DND-41 (cell line): ENCODE results near the gene EXOC4.

Source experiments
- ATAC-seq: fragments of 200-7000 bp; cut with Tn5 transposase; 3 replicates; pipeline ENCODE4 v1.9.1; 2021; ENCODE audit warnings: low read depth; ENCODE audit not compliant: insufficient read depth
- DNase-seq: peaks from one replicate; pipeline ENCODE4 v3.0.0-alpha.2; 2020
- H2AFZ ChIP-seq: 2 replicates; pipeline ENCODE4 v1.6.0; 2012; ENCODE audit warnings: low read depth, low read length
- H3K27ac ChIP-seq: 2 replicates; pipeline ENCODE4 v1.5.1; 2012; ENCODE audit warnings: low read length, inconsistent platforms
- H3K27me3 ChIP-seq: fragments of 200-600 bp; sonication (generic); 2 replicates; pipeline ENCODE4 v1.6.0; 2012; ENCODE audit warnings: low read length, mild to moderate bottlenecking, inconsistent platforms; ENCODE audit not compliant: insufficient read depth, poor library complexity
- H3K36me3 ChIP-seq: 2 replicates; pipeline ENCODE4 v1.5.1; 2012; ENCODE audit warnings: low read length, inconsistent platforms; ENCODE audit not compliant: insufficient read depth
- H3K4me1 ChIP-seq: 2 replicates; pipeline ENCODE4 v1.5.1; 2012; ENCODE audit warnings: mild to moderate bottlenecking, low read length; ENCODE audit not compliant: insufficient read depth
- H3K4me2 ChIP-seq: 2 replicates; pipeline ENCODE4 v1.6.0; 2012; ENCODE audit warnings: mild to moderate bottlenecking, moderate library complexity, low read length, inconsistent platforms; ENCODE audit not compliant: insufficient read depth
- H3K4me3 ChIP-seq, 2 experiments: fragments of 200-600 bp in 1 of 2; shearing (Covaris generic) in 1 of 2; 2 replicates each; pipeline ENCODE4 v1.5.1; 2012 to 2016; ENCODE audit warnings: inconsistent platforms in 2 of 2, low read length in 2 of 2, mild to moderate bottlenecking in 2 of 2, low read depth in 1 of 2, moderate library complexity in 1 of 2
- H3K79me2 ChIP-seq: 2 replicates; pipeline ENCODE4 v1.6.0; 2012; ENCODE audit warnings: low read length, inconsistent platforms; ENCODE audit not compliant: insufficient read depth
- H3K9ac ChIP-seq: 2 replicates; pipeline ENCODE4 v1.6.0; 2012; ENCODE audit warnings: low read depth, mild to moderate bottlenecking, inconsistent platforms, low read length, moderate library complexity
- H3K9me3 ChIP-seq: 2 replicates; pipeline ENCODE4 v1.5.1; 2012; ENCODE audit warnings: low read length, moderate library complexity, mild to moderate bottlenecking, inconsistent platforms; ENCODE audit not compliant: insufficient read depth, severe bottlenecking
- H4K20me1 ChIP-seq: 2 replicates; pipeline ENCODE4 v1.6.0; 2012; ENCODE audit warnings: low read length; ENCODE audit not compliant: insufficient read depth
- CTCF ChIP-seq: IDR thresholded peaks from 2 replicates; pipeline ENCODE4 v1.5.1; 2012; ENCODE audit warnings: borderline replicate concordance, low read length, moderate library complexity, mild to moderate bottlenecking; ENCODE audit not compliant: poor library complexity, severe bottlenecking; ENCODE audit errors: extremely low read depth
- EZH2 ChIP-seq: IDR thresholded peaks from 3 replicates; pipeline ENCODE4 v1.6.1; 2012; ENCODE audit warnings: borderline replicate concordance, low read depth, mild to moderate bottlenecking, moderate library complexity, low read length, inconsistent platforms; ENCODE audit not compliant: severe bottlenecking

EXOC4 gene

GRCh38 chr7:133556048-133556447 is 303.2 kb downstream of the EXOC4 start:
- TF ChIP-seq CTCF = no peak
- TF ChIP-seq EZH2 = no peak
- Histone ChIP-seq H3K27me3 (no peaks in the 10 kb centered on the region), H3K27ac (no peak overlapping the region), H2AFZ (no peak overlapping the region), H3K4me1 (peaks cover 6% of the 10 kb centered on the region), H3K4me2 (no peak overlapping the region), H3K36me3 (no peaks in the 10 kb centered on the region), H3K79me2 (no peaks in the 10 kb centered on the region), H3K9me3 (no peaks in the 10 kb centered on the region), H3K4me3 (no peak overlapping the region), H4K20me1 (no peaks in the 10 kb centered on the region), H3K9ac (no peak overlapping the region)
- no peak for DNase-seq
- ATAC-seq = no peak

GRCh38 chr7:133556553-133556952 is 303.7 kb downstream of the EXOC4 start:
- H3K27ac ChIP-seq = no peak overlapping the region
- H3K27me3 ChIP-seq = no peaks in the 10 kb centered on the region
- TF ChIP-seq EZH2 (no peak), CTCF (no peak)
- no peak overlapping the region for H3K4me3 ChIP-seq
- H3K4me2 ChIP-seq = no peak overlapping the region
- H3K4me1 ChIP-seq = peaks cover 6% of the 10 kb centered on the region
- H3K9ac ChIP-seq = no peak overlapping the region
- H3K79me2 ChIP-seq = no peaks in the 10 kb centered on the region
- no peak for DNase-seq
- H2AFZ ChIP-seq = no peak overlapping the region
- H4K20me1 ChIP-seq = no peaks in the 10 kb centered on the region
- no peaks in the 10 kb centered on the region for H3K9me3 ChIP-seq
- H3K36me3 ChIP-seq = no peaks in the 10 kb centered on the region
- no peak for ATAC-seq

GRCh38 chr7:133560900-133561299 is 308.0 kb downstream of the EXOC4 start:
- no peak overlapping the region for H2AFZ ChIP-seq
- ATAC-seq (no peak), DNase-seq (no peak)
- no peaks in the 10 kb centered on the region for H3K27me3 ChIP-seq
- no peak overlapping the region for H3K9ac ChIP-seq
- no peaks in the 10 kb centered on the region for H3K79me2 ChIP-seq
- no peaks in the 10 kb centered on the region for H4K20me1 ChIP-seq
- H3K9me3 ChIP-seq = no peaks in the 10 kb centered on the region
- H3K4me1 ChIP-seq = peaks cover 6% of the 10 kb centered on the region
- H3K36me3 ChIP-seq = no peaks in the 10 kb centered on the region
- TF ChIP-seq EZH2 (no peak), CTCF (no peak)
- no peak overlapping the region for H3K27ac ChIP-seq
- no peak overlapping the region for H3K4me3 ChIP-seq
- H3K4me2 ChIP-seq = no peak overlapping the region

GRCh38 chr7:133561396-133561795 is 308.5 kb downstream of the EXOC4 start:
- Histone ChIP-seq H3K4me3 (no peak overlapping the region), H3K9ac (no peak overlapping the region), H3K9me3 (no peaks in the 10 kb centered on the region), H3K27me3 (no peaks in the 10 kb centered on the region), H3K4me2 (no peak overlapping the region), H3K36me3 (no peaks in the 10 kb centered on the region), H3K27ac (no peak overlapping the region), H3K79me2 (no peaks in the 10 kb centered on the region), H3K4me1 (peaks cover 6% of the 10 kb centered on the region), H2AFZ (no peak overlapping the region), H4K20me1 (no peaks in the 10 kb centered on the region)
- TF ChIP-seq EZH2 = no peak
- TF ChIP-seq CTCF = no peak
- no peak for DNase-seq
- ATAC-seq = no peak
